Common myeloid progenitor, CD34-positive (primary cell): Measurements from ENCODE around the gene TMEM8B.

Source experiments
- CTCF ChIA-PET: fragments of 350-600 bp; sonication (Branson Sonifier 250); formaldehyde crosslinking; loops from one replicate; lab custom pipeline; 2021; ENCODE audit warnings: antibody characterized with exemption; lab: Charles Lee
- POLR2A ChIA-PET: fragments of 350-600 bp; sonication (Branson Sonifier 250); formaldehyde crosslinking; loops from one replicate; lab custom pipeline; 2021; ENCODE audit warnings: antibody characterized with exemption; lab: Charles Lee
- DNase-seq, 3 donors: peaks; one replicate each; pipeline versions ENCODE4 v3.0.0 to v3.0.0-alpha.2; 2013
- H3K27ac ChIP-seq, 2 experiments: 1 replicate in 1 of 2; 2 replicates in 1 of 2; pipeline ENCODE4 v1.7.0; 2013; ENCODE audit warnings: inconsistent platforms in 2 of 2, low read length in 2 of 2, mild to moderate bottlenecking in 2 of 2, low read depth in 1 of 2, moderate library complexity in 1 of 2; ENCODE audit not compliant: severe bottlenecking in 2 of 2, insufficient read depth in 1 of 2, poor library complexity in 1 of 2
- H3K27me3 ChIP-seq, 5 experiments: replicated peaks in 2 of 5; 1 replicate in 3 of 5; 2 replicates in 2 of 5; pipeline versions ENCODE4 v1.6.1 to v1.7.0; 2013; ENCODE audit warnings: low read length in 4 of 5, mild to moderate bottlenecking in 2 of 5, moderate library complexity in 2 of 5, inconsistent platforms in 1 of 5; ENCODE audit not compliant: insufficient read depth in 5 of 5, control insufficient read depth in 4 of 5
- H3K36me3 ChIP-seq, 4 experiments: 1 replicate in 2 of 4; 2 replicates in 2 of 4; pipeline versions ENCODE4 v1.6.1 to v1.7.0; 2013; ENCODE audit warnings: low read length in 3 of 4, control low read depth in 1 of 4, mild to moderate bottlenecking in 1 of 4; ENCODE audit not compliant: control insufficient read depth in 4 of 4, insufficient read depth in 4 of 4
- H3K4me1 ChIP-seq, 4 experiments: 1 replicate in 3 of 4; 2 replicates in 1 of 4; pipeline versions ENCODE4 v1.6.1 to v1.7.1; 2013; ENCODE audit warnings: low read length in 3 of 4, mild to moderate bottlenecking in 3 of 4, control low read depth in 1 of 4, inconsistent platforms in 1 of 4, moderate library complexity in 1 of 4; ENCODE audit not compliant: control insufficient read depth in 4 of 4, insufficient read depth in 4 of 4; ENCODE audit errors: control extremely low read depth in 1 of 4
- H3K4me3 ChIP-seq, 7 experiments: 1 replicate in 4 of 7; 2 replicates in 3 of 7; pipeline versions ENCODE4 v1.5.1 to v1.7.0; 2013; ENCODE audit warnings: mild to moderate bottlenecking in 7 of 7, low read length in 6 of 7, moderate library complexity in 6 of 7, inconsistent platforms in 2 of 7, low read depth in 2 of 7, control low read depth in 1 of 7; ENCODE audit not compliant: insufficient read depth in 4 of 7, control insufficient read depth in 1 of 7; ENCODE audit errors: extremely low read depth in 1 of 7
- H3K9me3 ChIP-seq, 5 experiments: 1 replicate in 4 of 5; 2 replicates in 1 of 5; pipeline versions ENCODE4 v1.6.1 to v1.7.1; 2013; ENCODE audit warnings: low read length in 4 of 5, mild to moderate bottlenecking in 2 of 5, inconsistent platforms in 1 of 5, low read depth in 1 of 5, moderate library complexity in 1 of 5; ENCODE audit not compliant: control insufficient read depth in 4 of 5, insufficient read depth in 2 of 5; ENCODE audit errors: control extremely low read depth in 1 of 5
- WGBS: methylation state at CpG from one replicate; pipeline ENCODE4 v1.1.5; 2013; ENCODE audit not compliant: insufficient coverage; 5-methylcytosine and 5-hydroxymethylcytosine counted together

Gene TMEM8B

GRCh38 chr9:35861161-35861897 lies 32.3 kb downstream of the TMEM8B start:
- Histone ChIP-seq H3K27ac (no peak overlapping the region), H3K9me3 (no peaks in the 10 kb centered on the region), H3K36me3 (no peaks in the 10 kb centered on the region), H3K4me3 (no peak overlapping the region), H3K27me3 (peaks cover 0 to 85% (median 35%) of the 10 kb centered on the region in 5 experiments), H3K4me1 (no peaks in the 10 kb centered on the region)
- no peak for DNase-seq
- WGBS = 73% methylated on average over 9 of the region's 12 CpGs
- CTCF ChIA-PET = interaction anchor here (0.8 to 7.5 kb wide), 8 partner anchors 9 to 71 kb away, joined by 3 to 45 read pairs (median 5); partner anchors contain the start of genes FAM221B and TMEM8B
- POLR2A ChIA-PET = no interaction called here

GRCh38 chr9:35862328-35862727 lies 33.3 kb downstream of the TMEM8B start:
- Histone ChIP-seq H3K27ac (no peak overlapping the region), H3K36me3 (no peaks in the 10 kb centered on the region), H3K9me3 (no peaks in the 10 kb centered on the region), H3K4me1 (no peaks in the 10 kb centered on the region), H3K27me3 (peaks cover 0 to 75% (median 29%) of the 10 kb centered on the region in 5 experiments), H3K4me3 (no peak overlapping the region)
- DNase-seq = no peak
- CTCF ChIA-PET = interaction anchor here (1.0 to 4.0 kb wide), 7 partner anchors 14 to 72 kb away, joined by 3 to 15 read pairs (median 5); no protein-coding TSS in a partner anchor
- POLR2A ChIA-PET = no interaction called here
- 100% methylated on average over 3 of the region's 4 CpGs for whole genome bisulfite sequencing

- CTCF ChIA-PET = interaction anchor here (1.0 to 4.0 kb wide), 5 partner anchors 19 to 89 kb away, joined by 3 to 15 read pairs (median 8); no protein-coding TSS in a partner anchor
- 85% methylated on average over 8 of the region's 8 CpGs for WGBS
- Histone ChIP-seq H3K36me3 (no peaks in the 10 kb centered on the region), H3K27me3 (peaks cover 0 to 65% (median 28%) of the 10 kb centered on the region in 5 experiments), H3K4me1 (no peaks in the 10 kb centered on the region), H3K27ac (no peak overlapping the region), H3K4me3 (no peak overlapping the region), H3K9me3 (no peaks in the 10 kb centered on the region)
- POLR2A ChIA-PET = no interaction called here
- no peak for DNase-seq
Observed at GRCh38 chr9:35863583-35863982, 34.6 kb downstream of the TMEM8B start.

- Histone ChIP-seq H3K4me1 (no peaks in the 10 kb centered on the region), H3K27me3 (peaks cover 0 to 61% (median 19%) of the 10 kb centered on the region in 5 experiments), H3K9me3 (no peaks in the 10 kb centered on the region), H3K27ac (no peak overlapping the region), H3K36me3 (no peaks in the 10 kb centered on the region), H3K4me3 (no peak overlapping the region)
- WGBS = 96% methylated on average over 8 of the region's 8 CpGs
- POLR2A ChIA-PET = no interaction called here
- CTCF ChIA-PET = interaction anchor here (0.7 to 4.0 kb wide), 5 partner anchors 17 to 88 kb away, joined by 3 to 15 read pairs (median 8); no protein-coding TSS in a partner anchor
- no peak for DNase-seq
Observed at GRCh38 chr9:35864695-35865255, 35.7 kb downstream of the TMEM8B start.

- no peak for DNase-seq
- Histone ChIP-seq H3K27ac (no peak overlapping the region), H3K36me3 (no peaks in the 10 kb centered on the region), H3K9me3 (no peaks in the 10 kb centered on the region), H3K4me1 (no peaks in the 10 kb centered on the region), H3K27me3 (peaks cover 0 to 39% (median 7%) of the 10 kb centered on the region in 5 experiments), H3K4me3 (no peak overlapping the region)
- ChIA-PET POLR2A (no interaction called here), CTCF (interaction anchor here (1.6 kb wide), 1 partner anchor 14 kb away, joined by 6 read pairs; no protein-coding TSS in a partner anchor)
- WGBS = 100% methylated on average over 4 of the region's 4 CpGs
Observed at GRCh38 chr9:35867538-35867937, 38.5 kb downstream of the TMEM8B start.

GRCh38 chr9:35868933-35869332 lies 39.9 kb downstream of the TMEM8B start:
- CTCF ChIA-PET = interaction anchor here (1.0 to 1.6 kb wide), 2 partner anchors 12 to 34 kb away, joined by 4 to 6 read pairs; no protein-coding TSS in a partner anchor
- no peak for DNase-seq
- no peaks in the 10 kb centered on the region for H3K36me3 ChIP-seq
- H3K27me3 ChIP-seq = peaks cover 0 to 25% (median 0%) of the 10 kb centered on the region in 5 experiments
- H3K4me1 ChIP-seq = no peaks in the 10 kb centered on the region
- POLR2A ChIA-PET = no interaction called here
- 77% methylated on average over 2 of the region's 2 CpGs for WGBS
- H3K4me3 ChIP-seq = no peak overlapping the region
- H3K27ac ChIP-seq = no peak overlapping the region
- no peaks in the 10 kb centered on the region for H3K9me3 ChIP-seq
